Fibroblast of skin of scalp (primary cell): ENCODE data around the gene TRPM8.

ENCODE experiments used
- DNase-seq: peaks from one replicate; pipeline ENCODE4 v3.0.0-alpha.2; 2013

The TRPM8 gene

GRCh38 chr2:234050455-234051135 lies 133.4 kb downstream of the TRPM8 start, which contains the start of gene SPP2:
Gene SPP2 (plus strand): TSS chr2:234050702. CDS start chr2:234050787, 85 bp downstream.
- no peak for DNase-seq

- no peak for DNase-seq
Observed at GRCh38 chr2:234051374-234052070, 134.3 kb downstream of the TRPM8 start.

DNA sequence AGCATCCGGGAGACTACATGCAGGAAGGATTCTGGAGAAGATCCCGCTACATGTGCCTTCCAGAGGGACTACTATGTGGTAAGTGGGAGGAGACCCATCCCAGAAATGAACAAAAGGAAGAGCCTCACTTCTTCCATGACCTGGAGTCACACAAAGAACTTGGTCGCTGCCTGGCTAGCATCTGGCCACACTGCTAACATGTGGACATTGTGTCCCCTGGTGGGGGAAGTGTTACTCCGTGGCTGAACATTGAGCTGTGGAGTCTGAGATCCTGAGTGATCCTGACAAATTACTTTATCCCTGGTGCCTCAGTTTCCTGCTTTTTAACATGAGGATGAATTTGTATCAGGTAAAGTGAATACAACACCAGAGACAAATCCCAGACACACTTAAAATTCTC lies 141.7 kb downstream of the TRPM8 start:
- DNase-seq: no peak

GRCh38 chr2:234060236-234060635 lies 143.1 kb downstream of the TRPM8 start:
- DNase-seq: no peak

DNA sequence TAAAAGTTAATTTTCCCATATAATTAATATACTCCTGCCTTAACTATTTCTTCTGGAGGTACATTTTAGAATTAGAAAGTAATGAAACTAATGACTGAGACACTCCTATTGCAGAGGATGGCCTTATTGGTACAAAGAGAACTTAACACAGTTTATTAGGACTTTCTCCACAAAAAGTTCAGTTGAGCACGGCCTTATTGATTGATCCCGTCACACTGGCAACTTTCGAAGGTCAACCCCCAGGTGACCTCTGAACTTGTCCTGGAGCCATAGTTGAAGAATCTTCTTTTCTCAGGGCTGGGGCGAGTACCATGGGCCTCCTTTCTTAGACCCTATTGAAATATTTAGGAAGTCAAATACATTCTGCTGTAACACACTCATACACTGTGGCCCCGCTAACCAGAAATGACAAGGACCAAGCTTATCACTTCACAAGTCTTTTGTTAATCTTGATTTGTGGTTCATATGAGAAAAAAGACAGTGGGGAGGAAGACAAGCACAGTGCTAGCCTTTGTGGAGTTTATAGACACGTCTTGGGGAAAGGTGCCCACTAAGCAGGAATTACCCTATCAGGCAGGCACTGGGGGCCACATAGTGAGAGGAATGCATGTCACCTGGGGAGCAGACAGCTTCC lies 144.6 kb downstream of the TRPM8 start:
- no peak for DNase-seq

DNA sequence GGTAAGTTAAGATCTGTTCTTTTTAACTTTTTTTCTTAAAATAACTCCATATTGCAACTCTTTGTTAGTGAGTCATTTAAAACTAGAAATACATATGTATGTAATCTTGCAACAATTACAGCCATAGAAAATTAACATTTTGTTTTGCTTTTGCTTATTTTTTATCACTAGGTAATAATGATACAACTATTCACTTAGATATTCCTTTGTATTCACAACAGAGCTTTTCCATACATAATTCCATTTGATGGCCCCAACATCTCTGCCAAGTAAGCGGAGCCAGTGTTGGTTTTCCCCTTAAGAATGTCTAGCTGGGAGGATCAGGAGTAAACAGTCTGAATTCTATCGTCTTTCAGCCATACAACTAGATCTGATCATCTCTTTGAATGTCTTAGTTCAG lies 149.4 kb downstream of the TRPM8 start:
- no peak for DNase-seq
